NCI-H446 treated with DMSO at 0.1 percent for 48 hours (cell line): Measurements from ENCODE around the gene LIMA1.

Source experiments
- DNase-seq: peaks from one replicate; lab custom pipeline; 2025; lab: John Stamatoyannopoulos, UW

The LIMA1 gene

GRCh38 chr12:50129290-50129689 is 154.0 kb downstream of the LIMA1 start:
- no peak for DNase-seq

- no peak for DNase-seq
These were observed 155.8 kb downstream of the LIMA1 start for GRCh38 chr12:50127546-50127945.
